ENCODE data around the gene SCAND1. TPM values are rescaled to one million over a fixed set of nuclear protein-coding genes. Genes with fewer than 3 reads are reported as not detected.
"Not testable (repeated sequence)": the region's sequence is repeated elsewhere in the genome, so short reads cannot be mapped to it uniquely, and the experiment has no call there.

The SCAND1 gene
- total and polyA plus RNA-seq, 2 experiments from 2014 or later = 66.6 to 127 TPM

- H3K27me3 ChIP-seq (replicated peaks; ENCODE audit: insufficient read depth) = no peaks in the 10 kb centered on the region
- H2AFZ ChIP-seq = no peak overlapping the region
- no peaks in the 10 kb centered on the region for H3K9me3 ChIP-seq (ENCODE audit: low read depth)
- in situ Hi-C loops (cut with MboI) = no loop called here
- H3K9me2 ChIP-seq (ENCODE audit: insufficient read depth) = no peaks in the 10 kb centered on the region
- TF ChIP-seq EZH2 (IDR thresholded peaks at IDR 0.05; ENCODE audit: insufficient read depth, poor library complexity, severe bottlenecking) (no peak), EZH2phosphoT487 (IDR thresholded peaks at IDR 0.05; ENCODE audit: insufficient read depth, low read depth) (no peak)
- peaks cover 30% of the 10 kb centered on the region for H3K79me2 ChIP-seq (ENCODE audit: insufficient read depth)
- no peak overlapping the region for H3K4me2 ChIP-seq (ENCODE audit: unreplicated experiment)
- no peak overlapping the region for H3K27ac ChIP-seq
- peaks cover 11% of the 10 kb centered on the region for H3F3A ChIP-seq (ENCODE audit: insufficient read depth)
- DNase-seq = no peak
- H3K36me3 ChIP-seq (ENCODE audit: low read depth) = no peaks in the 10 kb centered on the region
- no peak overlapping the region for H3K4me3 ChIP-seq
- peaks cover 18% of the 10 kb centered on the region for H3K4me1 ChIP-seq (ENCODE audit: insufficient read depth)
- H4K20me1 ChIP-seq (ENCODE audit: insufficient read depth) = no peaks in the 10 kb centered on the region
- H3K9ac ChIP-seq = no peak overlapping the region
These were observed 2.3 kb upstream of the SCAND1 start for GRCh38 chr20:35956616-35957015.

- in situ Hi-C loops (cut with MboI) = no loop called here
- peak overlapping the region; percentile 86 for H3K4me2 ChIP-seq (ENCODE audit: unreplicated experiment)
- no peaks in the 10 kb centered on the region for H3K36me3 ChIP-seq (ENCODE audit: low read depth)
- H4K20me1 ChIP-seq (ENCODE audit: insufficient read depth) = no peaks in the 10 kb centered on the region
- WGBS, 2 experiments (ENCODE audit: low coverage in 1 of 2, low lambda C conversion rate in 2 of 2, missing lambda C conversion rate in 2 of 2) = 1 to 2% methylated on average over 19 of the region's 19 CpGs
- H3K9me2 ChIP-seq (ENCODE audit: insufficient read depth) = no peaks in the 10 kb centered on the region
- H3K27me3 ChIP-seq (replicated peaks; ENCODE audit: insufficient read depth) = no peaks in the 10 kb centered on the region
- H3K27ac ChIP-seq = peak overlapping the region; percentile 87
- peak overlapping the region; percentile 91 for H2AFZ ChIP-seq
- peak overlapping the region; percentile 83 for H3K4me3 ChIP-seq
- H3K9me3 ChIP-seq (ENCODE audit: low read depth) = no peaks in the 10 kb centered on the region
- peak overlapping the region; percentile 92 for H3K9ac ChIP-seq
- peaks cover 14% of the 10 kb centered on the region for H3F3A ChIP-seq (ENCODE audit: insufficient read depth)
- peak; percentile 77 for DNase-seq
- H3K79me2 ChIP-seq (ENCODE audit: insufficient read depth) = peaks cover 39% of the 10 kb centered on the region
- no peak for TF ChIP-seq EZH2phosphoT487 (IDR thresholded peaks at IDR 0.05; ENCODE audit: insufficient read depth, low read depth)
- TF ChIP-seq EZH2 (IDR thresholded peaks at IDR 0.05; ENCODE audit: insufficient read depth, poor library complexity, severe bottlenecking) = no peak
- peaks cover 18% of the 10 kb centered on the region for H3K4me1 ChIP-seq (ENCODE audit: insufficient read depth)
These were observed 577 bp upstream of the SCAND1 start for GRCh38 chr20:35954907-35955251.

DNA sequence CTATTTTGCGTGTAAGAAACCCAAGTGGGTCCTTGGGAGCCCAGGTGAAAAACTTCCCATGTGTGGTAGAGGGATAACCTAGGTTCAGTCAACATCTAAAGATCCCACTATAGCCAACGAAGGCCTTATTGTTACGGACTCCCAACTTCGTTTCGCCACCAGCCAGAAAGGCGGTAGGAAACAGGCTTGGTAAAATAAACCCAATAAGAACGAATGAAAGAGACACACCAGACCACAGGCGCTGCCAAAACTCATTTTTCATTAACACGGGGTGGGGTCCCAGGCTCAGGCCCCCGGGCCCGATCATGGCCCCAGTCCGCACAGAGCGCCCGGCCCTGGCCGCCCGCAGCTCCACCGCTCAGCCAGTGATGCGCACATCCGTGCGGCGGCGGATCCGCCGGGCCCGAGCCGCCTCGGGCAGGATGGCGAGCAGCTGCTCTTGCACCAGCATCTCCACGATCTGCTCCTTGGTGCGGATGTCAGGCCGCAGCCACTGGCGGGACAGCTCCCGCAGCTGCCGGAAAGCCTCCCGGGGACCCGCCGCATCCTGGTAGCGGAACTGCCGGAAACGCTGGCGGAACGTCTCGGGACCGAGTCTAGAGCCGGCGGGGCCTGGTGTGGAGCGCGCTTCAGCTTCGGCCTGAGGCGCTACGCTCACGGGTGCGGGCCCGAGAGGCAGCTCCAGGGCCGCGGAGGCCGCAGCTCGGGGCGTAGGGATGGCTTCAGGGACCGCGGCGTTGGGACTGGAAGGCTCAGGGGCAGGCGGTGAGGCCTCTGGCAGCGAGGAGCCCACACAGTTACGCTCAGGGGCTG is 709 bp downstream of the SCAND1 start:
- H3K9me2 ChIP-seq (ENCODE audit: insufficient read depth) = no peaks in the 10 kb centered on the region
- H3F3A ChIP-seq (ENCODE audit: insufficient read depth) = peaks cover 26% of the 10 kb centered on the region
- H3K4me1 ChIP-seq (ENCODE audit: insufficient read depth) = peaks cover 18% of the 10 kb centered on the region
- peak overlapping the region; percentile 97 for H3K4me2 ChIP-seq (ENCODE audit: unreplicated experiment)
- peak; percentile 76 for DNase-seq
- H2AFZ ChIP-seq = peak overlapping the region; percentile 91
- in situ Hi-C loops (cut with MboI) = no loop called here
- 2% methylated on average over 62 of the region's 65 CpGs for WGBS, 2 experiments (ENCODE audit: low coverage in 1 of 2, low lambda C conversion rate in 2 of 2, missing lambda C conversion rate in 2 of 2)
- H3K79me2 ChIP-seq (ENCODE audit: insufficient read depth) = peaks cover 39% of the 10 kb centered on the region
- H3K4me3 ChIP-seq = peak overlapping the region; percentile 83
- no peaks in the 10 kb centered on the region; the same call in 1 of the 2 replicates for H3K36me3 ChIP-seq (ENCODE audit: low read depth)
- TF ChIP-seq EZH2phosphoT487 (IDR thresholded peaks at IDR 0.05; ENCODE audit: insufficient read depth, low read depth) (no peak), EZH2 (IDR thresholded peaks at IDR 0.05; ENCODE audit: insufficient read depth, poor library complexity, severe bottlenecking) (no peak)
- peak overlapping the region; percentile 92 for H3K9ac ChIP-seq
- no peaks in the 10 kb centered on the region for H3K9me3 ChIP-seq (ENCODE audit: low read depth)
- no peaks in the 10 kb centered on the region for H4K20me1 ChIP-seq (ENCODE audit: insufficient read depth)
- H3K27ac ChIP-seq = peak overlapping the region; percentile 87
- H3K27me3 ChIP-seq (replicated peaks; ENCODE audit: insufficient read depth) = no peaks in the 10 kb centered on the region

- 0 out of 2 replicates have a peak overlapping the region, but pooled peaks have one; percentile 91 for H2AFZ ChIP-seq
- peak; percentile 55 for DNase-seq
- H3K36me3 ChIP-seq (ENCODE audit: low read depth) = no peaks in the 10 kb centered on the region; the same call in 1 of the 2 replicates
- H3K79me2 ChIP-seq (ENCODE audit: insufficient read depth) = peaks cover 39% of the 10 kb centered on the region
- H3K27me3 ChIP-seq (replicated peaks; ENCODE audit: insufficient read depth) = no peaks in the 10 kb centered on the region
- no peak for TF ChIP-seq EZH2 (IDR thresholded peaks at IDR 0.05; ENCODE audit: insufficient read depth, poor library complexity, severe bottlenecking)
- TF ChIP-seq EZH2phosphoT487 (IDR thresholded peaks at IDR 0.05; ENCODE audit: insufficient read depth, low read depth) = no peak
- H4K20me1 ChIP-seq (ENCODE audit: insufficient read depth) = no peaks in the 10 kb centered on the region
- peak overlapping the region; percentile 87 for H3K27ac ChIP-seq
- H3K4me2 ChIP-seq (ENCODE audit: unreplicated experiment) = peak overlapping the region; percentile 97
- no peaks in the 10 kb centered on the region for H3K9me2 ChIP-seq (ENCODE audit: insufficient read depth)
- in situ Hi-C loops (cut with MboI) = no loop called here
- H3K4me3 ChIP-seq = peak overlapping the region; percentile 83
- H3K9ac ChIP-seq = peak overlapping the region; percentile 92
- peaks cover 31% of the 10 kb centered on the region for H3F3A ChIP-seq (ENCODE audit: insufficient read depth)
- H3K9me3 ChIP-seq (ENCODE audit: low read depth) = no peaks in the 10 kb centered on the region
- peaks cover 18% of the 10 kb centered on the region for H3K4me1 ChIP-seq (ENCODE audit: insufficient read depth)
- 51 to 52% methylated on average over 6 of the region's 6 CpGs for WGBS, 2 experiments (ENCODE audit: low coverage in 1 of 2, low lambda C conversion rate in 2 of 2, missing lambda C conversion rate in 2 of 2)
These were observed 1.6 kb downstream of the SCAND1 start for GRCh38 chr20:35952480-35953386.

GRCh38 chr20:35952080-35952479 is 2.2 kb downstream of the SCAND1 start:
- peaks cover 31% of the 10 kb centered on the region for H3F3A ChIP-seq (ENCODE audit: insufficient read depth)
- H3K9me2 ChIP-seq (ENCODE audit: insufficient read depth); H2AFZ ChIP-seq; H4K20me1 ChIP-seq (ENCODE audit: insufficient read depth); in situ Hi-C loops (cut with MboI); H3K9me3 ChIP-seq (ENCODE audit: low read depth); DNase-seq; H3K27me3 ChIP-seq (replicated peaks; ENCODE audit: insufficient read depth); H3K36me3 ChIP-seq (ENCODE audit: low read depth): not testable (repeated sequence)
- H3K4me3 ChIP-seq = peak overlapping the region; percentile 83; the same call in 1 of the 2 replicates
- peak overlapping the region; percentile 92 for H3K9ac ChIP-seq
- peak overlapping the region; percentile 87; the same call in 1 of the 2 replicates for H3K27ac ChIP-seq
- H3K4me1 ChIP-seq (ENCODE audit: insufficient read depth) = peaks cover 18% of the 10 kb centered on the region
- peak overlapping the region; percentile 97 for H3K4me2 ChIP-seq (ENCODE audit: unreplicated experiment)
- WGBS, 2 experiments (ENCODE audit: low coverage in 1 of 2, low lambda C conversion rate in 2 of 2, missing lambda C conversion rate in 2 of 2) = 98 to 99% methylated on average over 14 of the region's 14 CpGs
- peaks cover 39% of the 10 kb centered on the region for H3K79me2 ChIP-seq (ENCODE audit: insufficient read depth)
